Measurements from ENCODE around the gene SPSB4. TPM values are rescaled to one million over a fixed set of nuclear protein-coding genes. Genes with fewer than 3 reads are reported as not detected.

The SPSB4 gene
- total RNA-seq, 2 experiments from 2014 or later, result not detected

DNA sequence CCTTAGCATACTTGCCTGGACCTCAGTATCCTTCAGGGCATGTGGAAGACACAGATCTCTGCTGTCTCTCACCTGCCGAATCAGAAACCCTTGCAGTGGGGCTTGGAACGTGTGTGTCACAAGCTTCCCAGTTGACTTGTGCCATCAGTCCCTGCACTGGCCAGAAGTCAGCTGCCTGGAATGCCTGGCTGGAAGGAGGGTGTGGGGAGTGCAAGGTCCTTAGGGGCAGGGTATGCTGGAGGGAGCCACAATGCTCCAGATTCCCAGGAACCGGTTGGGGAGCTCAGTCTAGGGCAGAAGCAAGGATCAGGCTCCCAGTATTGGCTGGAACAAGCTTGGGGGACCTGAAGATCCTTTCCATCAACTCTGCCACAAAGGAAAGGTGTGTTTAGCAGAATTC, 27.1 kb downstream of the SPSB4 start:
- H3K9me3 ChIP-seq (ENCODE audit: low read length), result no peaks in the 10 kb centered on the region
- H2AFZ ChIP-seq (ENCODE audit: low read length), result no peak overlapping the region
- intact Hi-C loops (cut with micrococcal nuclease; ENCODE audit: unreplicated experiment), result no loop called here
- no peaks in the 10 kb centered on the region for H4K20me1 ChIP-seq (ENCODE audit: insufficient read depth, low read length)
- TF ChIP-seq, protein P1, sequence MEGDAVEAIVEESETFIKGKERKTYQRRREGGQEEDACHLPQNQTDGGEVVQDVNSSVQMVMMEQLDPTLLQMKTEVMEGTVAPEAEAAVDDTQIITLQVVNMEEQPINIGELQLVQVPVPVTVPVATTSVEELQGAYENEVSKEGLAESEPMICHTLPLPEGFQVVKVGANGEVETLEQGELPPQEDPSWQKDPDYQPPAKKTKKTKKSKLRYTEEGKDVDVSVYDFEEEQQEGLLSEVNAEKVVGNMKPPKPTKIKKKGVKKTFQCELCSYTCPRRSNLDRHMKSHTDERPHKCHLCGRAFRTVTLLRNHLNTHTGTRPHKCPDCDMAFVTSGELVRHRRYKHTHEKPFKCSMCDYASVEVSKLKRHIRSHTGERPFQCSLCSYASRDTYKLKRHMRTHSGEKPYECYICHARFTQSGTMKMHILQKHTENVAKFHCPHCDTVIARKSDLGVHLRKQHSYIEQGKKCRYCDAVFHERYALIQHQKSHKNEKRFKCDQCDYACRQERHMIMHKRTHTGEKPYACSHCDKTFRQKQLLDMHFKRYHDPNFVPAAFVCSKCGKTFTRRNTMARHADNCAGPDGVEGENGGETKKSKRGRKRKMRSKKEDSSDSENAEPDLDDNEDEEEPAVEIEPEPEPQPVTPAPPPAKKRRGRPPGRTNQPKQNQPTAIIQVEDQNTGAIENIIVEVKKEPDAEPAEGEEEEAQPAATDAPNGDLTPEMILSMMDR (conservative IDR thresholded peaks at IDR 0.05; ENCODE audit: low read length), result no peak
- TF ChIP-seq EZH2phosphoT487 (IDR thresholded peaks at IDR 0.05; ENCODE audit: borderline replicate concordance, low read depth, low read length), result no peak
- H3K79me2 ChIP-seq (ENCODE audit: insufficient read depth, low read depth, low read length), result no peaks in the 10 kb centered on the region
- POLR2A ChIA-PET, result interaction anchor here (1.4 kb wide), 1 partner anchor 11 kb away, joined by 4 read pairs; no protein-coding TSS in a partner anchor
- CTCF ChIA-PET (ENCODE audit: unreplicated experiment), result interaction anchor here (0.6 kb wide), 1 partner anchor 394 kb away, joined by 3 read pairs; no protein-coding TSS in a partner anchor
- no peaks in the 10 kb centered on the region for H3K9me2 ChIP-seq (ENCODE audit: insufficient read depth, low read length)
- H3K4me2 ChIP-seq (ENCODE audit: low read length), result no peak overlapping the region
- H3K36me3 ChIP-seq (ENCODE audit: insufficient read depth, low read length), result no peaks in the 10 kb centered on the region
- H3K4me3 ChIP-seq (ENCODE audit: low read depth, low read length, poor library complexity, severe bottlenecking), result no peak overlapping the region
- no peak for DNase-seq (ENCODE audit: low spot score)
- H3K4me1 ChIP-seq (ENCODE audit: insufficient read depth, low read length, poor library complexity, severe bottlenecking), result no peaks in the 10 kb centered on the region
- BruUV-seq (replicated peaks), result no TSS peak
- H3K27ac ChIP-seq (ENCODE audit: low read depth, low read length, poor library complexity, severe bottlenecking), result no peak overlapping the region

DNA sequence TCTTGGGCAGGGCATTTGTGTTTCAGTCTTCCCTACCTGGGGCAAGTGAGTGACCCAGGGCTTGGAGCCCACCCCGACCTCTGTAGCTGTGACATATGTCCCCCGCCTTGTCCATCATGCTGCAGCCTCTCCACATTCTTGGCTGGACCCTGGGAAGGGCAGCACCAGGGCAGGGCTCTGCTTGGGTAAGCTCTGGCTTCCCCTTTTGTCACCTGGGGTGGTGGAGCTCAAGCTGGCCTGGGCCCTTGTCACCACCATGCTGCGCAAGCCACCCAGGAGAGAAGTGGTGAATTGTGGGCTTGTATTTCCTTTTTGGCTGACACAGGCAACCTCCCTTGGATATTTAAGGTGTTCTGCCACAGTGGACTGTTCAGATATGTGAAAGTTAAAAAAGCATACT, 29.3 kb downstream of the SPSB4 start:
- Histone ChIP-seq H3K36me3 (ENCODE audit: insufficient read depth, low read length) (no peaks in the 10 kb centered on the region), H2AFZ (ENCODE audit: low read length) (no peak overlapping the region), H3K27ac (ENCODE audit: low read depth, low read length, poor library complexity, severe bottlenecking) (no peak overlapping the region), H3K4me1 (ENCODE audit: insufficient read depth, low read length, poor library complexity, severe bottlenecking) (no peaks in the 10 kb centered on the region), H4K20me1 (ENCODE audit: insufficient read depth, low read length) (no peaks in the 10 kb centered on the region), H3K4me2 (ENCODE audit: low read length) (no peak overlapping the region), H3K9me3 (ENCODE audit: low read length) (no peaks in the 10 kb centered on the region), H3K9me2 (ENCODE audit: insufficient read depth, low read length) (no peaks in the 10 kb centered on the region), H3K4me3 (ENCODE audit: low read depth, low read length, poor library complexity, severe bottlenecking) (no peak overlapping the region), H3K79me2 (ENCODE audit: insufficient read depth, low read depth, low read length) (no peaks in the 10 kb centered on the region)
- DNase-seq (ENCODE audit: low spot score), result no peak
- POLR2A ChIA-PET, result no interaction called here
- TF ChIP-seq, protein P1 (conservative IDR thresholded peaks at IDR 0.05; ENCODE audit: low read length), result no peak
- TF ChIP-seq EZH2phosphoT487 (IDR thresholded peaks at IDR 0.05; ENCODE audit: borderline replicate concordance, low read depth, low read length), result no peak
- CTCF ChIA-PET (ENCODE audit: unreplicated experiment), result no interaction called here
- no TSS peak for BruUV-seq (replicated peaks)
- intact Hi-C loops (cut with micrococcal nuclease; ENCODE audit: unreplicated experiment), result no loop called here

DNA sequence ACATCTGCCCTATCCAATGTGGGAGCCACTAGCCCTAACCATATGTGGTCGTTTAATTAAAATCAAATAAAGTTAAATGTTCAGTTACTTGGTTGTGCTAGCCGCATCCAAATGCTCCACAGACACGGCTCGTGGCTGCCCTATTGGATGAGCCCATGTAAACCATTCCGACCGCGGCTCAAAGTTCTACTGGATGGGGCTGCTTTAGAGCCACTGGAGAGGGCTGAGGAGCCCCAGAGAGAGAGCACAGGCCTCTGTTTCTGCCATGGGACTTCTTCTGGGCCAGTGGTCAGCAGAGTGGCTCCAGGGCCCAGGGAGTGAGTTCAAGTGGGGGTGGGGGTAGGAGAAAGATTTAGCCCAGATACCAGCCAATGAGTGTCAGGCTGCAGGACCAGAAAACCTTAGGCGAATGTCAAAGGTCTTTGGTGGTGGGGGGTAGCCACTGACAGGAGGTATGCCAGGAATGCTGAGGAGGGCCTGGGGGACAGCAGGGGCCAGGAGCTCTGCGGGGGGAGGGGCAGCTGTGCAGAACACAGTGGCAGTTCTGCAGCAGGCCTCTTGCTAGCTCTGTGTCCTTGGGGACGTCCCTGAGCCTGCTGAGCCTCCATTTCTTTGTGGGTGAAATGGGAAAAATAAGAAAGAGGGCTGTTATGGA, 30.1 kb downstream of the SPSB4 start:
- H3K9me2 ChIP-seq (ENCODE audit: insufficient read depth, low read length), result no peaks in the 10 kb centered on the region
- no peak overlapping the region for H2AFZ ChIP-seq (ENCODE audit: low read length)
- TF ChIP-seq, protein P1 (conservative IDR thresholded peaks at IDR 0.05; ENCODE audit: low read length), result no peak
- no peak for TF ChIP-seq EZH2phosphoT487 (IDR thresholded peaks at IDR 0.05; ENCODE audit: borderline replicate concordance, low read depth, low read length)
- no TSS peak for BruUV-seq (replicated peaks)
- intact Hi-C loops (cut with micrococcal nuclease; ENCODE audit: unreplicated experiment), result no loop called here
- H3K9me3 ChIP-seq (ENCODE audit: low read length), result no peaks in the 10 kb centered on the region
- H3K27ac ChIP-seq (ENCODE audit: low read depth, low read length, poor library complexity, severe bottlenecking), result no peak overlapping the region
- no peaks in the 10 kb centered on the region for H3K79me2 ChIP-seq (ENCODE audit: insufficient read depth, low read depth, low read length)
- ChIA-PET POLR2A (no interaction called here), CTCF (ENCODE audit: unreplicated experiment) (no interaction called here)
- H3K4me3 ChIP-seq (ENCODE audit: low read depth, low read length, poor library complexity, severe bottlenecking), result no peak overlapping the region
- no peaks in the 10 kb centered on the region for H3K4me1 ChIP-seq (ENCODE audit: insufficient read depth, low read length, poor library complexity, severe bottlenecking)
- no peaks in the 10 kb centered on the region for H4K20me1 ChIP-seq (ENCODE audit: insufficient read depth, low read length)
- H3K36me3 ChIP-seq (ENCODE audit: insufficient read depth, low read length), result no peaks in the 10 kb centered on the region
- no peak overlapping the region for H3K4me2 ChIP-seq (ENCODE audit: low read length)
- no peak for DNase-seq (ENCODE audit: low spot score)
